Endothelial cell of umbilical vein (primary cell): ENCODE results near the gene TERF2IP. TPM values are rescaled to one million over a fixed set of nuclear protein-coding genes. Genes with fewer than 3 reads are reported as not detected.

ENCODE experiments used
- BruUV-seq: library from RNA; stranded (reverse); fragments of 400-500 nt; replicated peaks from 2 replicates; lab custom pipeline; 2021; lab: Mats Ljungman, UMichigan
- CTCF ChIA-PET: fragments of 300-600, 350-600 bp; sonication (Branson Sonifier 250); formaldehyde crosslinking; loops from one replicate; lab custom pipeline; 2021; ENCODE audit warnings: antibody characterized with exemption, inconsistent platforms; lab: Charles Lee
- POLR2A ChIA-PET: fragments of 300-600, 350-600 bp; sonication (Branson Sonifier 250); formaldehyde crosslinking; loops from one replicate; lab custom pipeline; 2021; ENCODE audit warnings: antibody characterized with exemption, inconsistent platforms; lab: Charles Lee
- DNase-seq: peaks from one replicate; pipeline ENCODE4 v3.0.0-alpha.2; 2011; ENCODE audit warnings: low read depth, low spot score
- FAIRE-seq: peaks from 2 replicates; lab custom pipeline; 2011; peaks lifted over from hg19 to GRCh38; lab: Jason Lieb, UNC
- H2AFZ ChIP-seq: 2 replicates; pipeline ENCODE4 v1.6.0; 2012; ENCODE audit warnings: low read depth, low read length, control low read depth, inconsistent platforms
- H3K27ac ChIP-seq: 2 replicates; pipeline ENCODE4 v1.5.1; 2011; ENCODE audit warnings: low read depth, mild to moderate bottlenecking, control low read depth, low read length, moderate library complexity; ENCODE audit not compliant: insufficient read depth
- H3K27me3 ChIP-seq, 2 experiments: 2 replicates each; pipeline versions ENCODE4 v1.6.0 to v1.6.1; 2011; ENCODE audit warnings: low read length in 2 of 2, mixed read lengths in 1 of 2; ENCODE audit not compliant: control insufficient read depth in 2 of 2, insufficient read depth in 2 of 2
- H3K36me3 ChIP-seq, 2 experiments: 2 replicates in 1 of 2; 3 replicates in 1 of 2; pipeline ENCODE4 v1.5.1; 2011; ENCODE audit warnings: low read length in 2 of 2, mild to moderate bottlenecking in 1 of 2, moderate library complexity in 1 of 2; ENCODE audit not compliant: control insufficient read depth in 2 of 2, insufficient read depth in 2 of 2; ENCODE audit errors: extremely low read depth in 1 of 2
- H3K4me1 ChIP-seq: 3 replicates; pipeline ENCODE4 v1.5.1; 2011; ENCODE audit warnings: mild to moderate bottlenecking, low read length; ENCODE audit not compliant: control insufficient read depth, insufficient read depth; ENCODE audit errors: extremely low read depth
- H3K4me2 ChIP-seq: 2 replicates; pipeline ENCODE4 v1.6.1; 2011; ENCODE audit warnings: low read length, control low read depth, mixed read lengths; ENCODE audit not compliant: insufficient read depth
- H3K4me3 ChIP-seq, 3 experiments: fragments of 200-600 bp in 1 of 3; sonication (generic), shearing (Covaris generic) in 1 of 3; replicated peaks in 1 of 3; 2 replicates each; pipeline ENCODE4 v1.5.1; 2011 to 2016; ENCODE audit warnings: control low read depth in 3 of 3, low read length in 3 of 3, mild to moderate bottlenecking in 2 of 3, inconsistent platforms in 1 of 3, low read depth in 1 of 3, moderate library complexity in 1 of 3; ENCODE audit not compliant: insufficient read depth in 1 of 3
- H3K79me2 ChIP-seq: 2 replicates; pipeline ENCODE4 v1.6.0; 2012; ENCODE audit warnings: low read length, inconsistent platforms; ENCODE audit not compliant: control insufficient read depth, insufficient read depth
- H3K9ac ChIP-seq: replicated peaks from 2 replicates; pipeline ENCODE3; 2011; ENCODE audit warnings: low read length, control low read depth; ENCODE audit not compliant: insufficient read depth; ENCODE audit errors: extremely low read depth
- H3K9me1 ChIP-seq: replicated peaks from 3 replicates; pipeline ENCODE4 v1.6.0; 2011; ENCODE audit warnings: mild to moderate bottlenecking, low read length; ENCODE audit not compliant: control insufficient read depth, insufficient read depth; ENCODE audit errors: extremely low read depth
- H3K9me3 ChIP-seq: replicated peaks from 2 replicates; pipeline ENCODE4 v1.5.1; 2012; ENCODE audit warnings: low read length, inconsistent platforms; ENCODE audit not compliant: control insufficient read depth, insufficient read depth
- H4K20me1 ChIP-seq: replicated peaks from 2 replicates; pipeline ENCODE3; 2011; ENCODE audit warnings: mild to moderate bottlenecking, low read length; ENCODE audit not compliant: control insufficient read depth, insufficient read depth; ENCODE audit errors: extremely low read depth
- EZH2 ChIP-seq: IDR thresholded peaks from 2 replicates; pipeline ENCODE4 v1.6.1; 2012; ENCODE audit warnings: borderline replicate concordance, low read depth, mild to moderate bottlenecking, moderate library complexity, low read length, inconsistent platforms; ENCODE audit not compliant: severe bottlenecking
- FOS ChIP-seq: IDR thresholded peaks from 2 replicates; pipeline ENCODE4 v1.6.1; 2011; ENCODE audit warnings: mild to moderate bottlenecking, low read length, moderate library complexity, borderline replicate concordance; ENCODE audit not compliant: insufficient read depth
- GATA2 ChIP-seq: IDR thresholded peaks from 2 replicates; pipeline ENCODE4 v1.7.0; 2011; ENCODE audit warnings: low read depth, mild to moderate bottlenecking, moderate library complexity, mixed read lengths, low read length; ENCODE audit not compliant: insufficient read length, insufficient read depth
- JUN ChIP-seq: IDR thresholded peaks from 2 replicates; pipeline ENCODE4 v1.6.1; 2011; ENCODE audit warnings: borderline replicate concordance, low read depth; ENCODE audit not compliant: insufficient read length, insufficient read depth
- MYC ChIP-seq: IDR thresholded peaks from one replicate; pipeline ENCODE4 v1.6.1; 2011; ENCODE audit warnings: mild to moderate bottlenecking, low read depth, low read length
- POLR2A ChIP-seq: IDR thresholded peaks from 2 replicates; pipeline ENCODE4 v1.6.1; 2012; ENCODE audit warnings: low read depth, mild to moderate bottlenecking, control low read depth, low read length
- POLR2AphosphoS5 ChIP-seq: IDR thresholded peaks from 2 replicates; pipeline ENCODE4 v1.6.1; 2012; ENCODE audit warnings: low read depth, mild to moderate bottlenecking, control low read depth, low read length, moderate library complexity; ENCODE audit not compliant: insufficient read depth
- dilution Hi-C: fragments of 300-500 bp; cut with MboI; formaldehyde crosslinking; loops from one replicate; pipeline ENCODE4 v1.15.0; 2019; ENCODE audit warnings: low sequenced_read_pairs; ENCODE audit not compliant: extremely low pct_ligation_motif_present
- intact Hi-C: fragments of 100-400 bp; cut with micrococcal nuclease; formaldehyde crosslinking; loops from one replicate; pipeline ENCODE4 v1.10.0; 2022
- polyA plus RNA-seq, 4 experiments: library from polyadenylated mRNA; depleted of rRNA in 3 of 4; stranded (reverse) in 3 of 4; unstranded in 1 of 4; fragments of >200 nt; gene quantifications; 2 replicates each; pipeline versions ENCODE4 v1.2.1 to v1.2.3, GENCODE V29; 2011 to 2012; ENCODE audit warnings: missing spikeins in 1 of 4
- total RNA-seq: library from RNA; stranded (reverse); gene quantifications from 2 replicates; pipeline ENCODE4 v1.2.3, GENCODE V29; 2021
- TF ChIP-seq, protein P1 (sequence below), 2 donors: IDR thresholded peaks; 1 replicate in 1 of 2; 2 replicates in 1 of 2; pipeline ENCODE4 v1.5.1; 2011; ENCODE audit warnings: low read length in 2 of 2, mild to moderate bottlenecking in 2 of 2, moderate library complexity in 2 of 2, control low read depth in 1 of 2, inconsistent platforms in 1 of 2, low read depth in 1 of 2; ENCODE audit not compliant: insufficient read depth in 1 of 2; ENCODE audit errors: extremely low read depth in 1 of 2
- TF ChIP-seq, protein P2 (sequence below): IDR thresholded peaks from 2 replicates; pipeline ENCODE4 v1.6.1; 2011; ENCODE audit not compliant: insufficient read depth, insufficient read length

Gene TERF2IP
- total and polyA plus RNA-seq, 2 donors (not counting 3 experiments of a cell fraction or from before 2014, with no cell fraction given), result 19.0 to 41.5 TPM

DNA sequence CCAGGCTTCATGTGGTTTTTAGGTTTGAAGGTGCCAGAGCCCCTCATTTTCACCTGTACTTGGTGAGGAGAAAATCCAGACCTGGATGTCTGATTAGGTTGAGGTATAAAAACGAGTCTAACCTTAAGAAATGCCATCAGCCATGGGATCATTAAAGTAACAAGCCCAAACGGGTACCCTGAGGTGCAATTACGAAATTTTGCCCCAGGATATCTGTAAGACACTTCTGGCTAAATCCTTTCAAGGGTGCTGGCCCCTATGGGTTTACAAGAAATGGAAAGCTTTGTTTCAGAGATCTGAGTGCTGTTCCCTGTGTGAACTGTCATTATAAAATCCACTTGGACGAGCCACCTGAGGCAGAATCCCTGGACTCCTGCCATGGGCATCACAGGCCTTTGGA, 44.3 kb upstream of the TERF2IP start:
- Histone ChIP-seq H3K27ac (no peak overlapping the region), H3K9me3 (no peaks in the 10 kb centered on the region), H2AFZ (no peak overlapping the region), H3K9me1 (no peaks in the 10 kb centered on the region), H3K27me3 (no peaks in the 10 kb centered on the region), H3K79me2 (no peaks in the 10 kb centered on the region), H4K20me1 (no peaks in the 10 kb centered on the region), H3K4me2 (no peak overlapping the region), H3K4me1 (no peaks in the 10 kb centered on the region), H3K4me3 (no peak overlapping the region), H3K36me3 (peaks cover 16 to 31% of the 10 kb centered on the region in 2 experiments), H3K9ac (no peak overlapping the region)
- ChIA-PET CTCF (no interaction called here), POLR2A (no interaction called here)
- intact Hi-C loops, result no loop called here
- dilution Hi-C loops, result no loop called here
- DNase-seq (no peak), FAIRE-seq (no peak)
- no peak for TF ChIP-seq EZH2
- no peak for TF ChIP-seq MYC
- TF ChIP-seq, protein P1, sequence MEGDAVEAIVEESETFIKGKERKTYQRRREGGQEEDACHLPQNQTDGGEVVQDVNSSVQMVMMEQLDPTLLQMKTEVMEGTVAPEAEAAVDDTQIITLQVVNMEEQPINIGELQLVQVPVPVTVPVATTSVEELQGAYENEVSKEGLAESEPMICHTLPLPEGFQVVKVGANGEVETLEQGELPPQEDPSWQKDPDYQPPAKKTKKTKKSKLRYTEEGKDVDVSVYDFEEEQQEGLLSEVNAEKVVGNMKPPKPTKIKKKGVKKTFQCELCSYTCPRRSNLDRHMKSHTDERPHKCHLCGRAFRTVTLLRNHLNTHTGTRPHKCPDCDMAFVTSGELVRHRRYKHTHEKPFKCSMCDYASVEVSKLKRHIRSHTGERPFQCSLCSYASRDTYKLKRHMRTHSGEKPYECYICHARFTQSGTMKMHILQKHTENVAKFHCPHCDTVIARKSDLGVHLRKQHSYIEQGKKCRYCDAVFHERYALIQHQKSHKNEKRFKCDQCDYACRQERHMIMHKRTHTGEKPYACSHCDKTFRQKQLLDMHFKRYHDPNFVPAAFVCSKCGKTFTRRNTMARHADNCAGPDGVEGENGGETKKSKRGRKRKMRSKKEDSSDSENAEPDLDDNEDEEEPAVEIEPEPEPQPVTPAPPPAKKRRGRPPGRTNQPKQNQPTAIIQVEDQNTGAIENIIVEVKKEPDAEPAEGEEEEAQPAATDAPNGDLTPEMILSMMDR (IDR thresholded peaks at IDR 0.05; ENCODE audit: extremely low read depth in 1 of 2, insufficient read depth in 1 of 2, low read depth in 1 of 2, low read length in 2 of 2), result no peak
- TF ChIP-seq JUN, result no peak
- no peak for TF ChIP-seq POLR2A
- TF ChIP-seq FOS, result no peak
- TF ChIP-seq, protein P2, sequence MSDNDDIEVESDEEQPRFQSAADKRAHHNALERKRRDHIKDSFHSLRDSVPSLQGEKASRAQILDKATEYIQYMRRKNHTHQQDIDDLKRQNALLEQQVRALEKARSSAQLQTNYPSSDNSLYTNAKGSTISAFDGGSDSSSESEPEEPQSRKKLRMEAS, result no peak
- no peak for TF ChIP-seq GATA2
- TF ChIP-seq POLR2AphosphoS5, result no peak
- no TSS peak for BruUV-seq
